ENCODE measurements around the gene TBL1X. TPM values are rescaled to one million over a fixed set of nuclear protein-coding genes. Genes with fewer than 3 reads are reported as not detected.

Gene TBL1X
- total and polyA plus RNA-seq, 2 donors (not counting 3 experiments of a cell fraction or from before 2014, with no cell fraction given): 8.7 to 25.3 TPM

DNA sequence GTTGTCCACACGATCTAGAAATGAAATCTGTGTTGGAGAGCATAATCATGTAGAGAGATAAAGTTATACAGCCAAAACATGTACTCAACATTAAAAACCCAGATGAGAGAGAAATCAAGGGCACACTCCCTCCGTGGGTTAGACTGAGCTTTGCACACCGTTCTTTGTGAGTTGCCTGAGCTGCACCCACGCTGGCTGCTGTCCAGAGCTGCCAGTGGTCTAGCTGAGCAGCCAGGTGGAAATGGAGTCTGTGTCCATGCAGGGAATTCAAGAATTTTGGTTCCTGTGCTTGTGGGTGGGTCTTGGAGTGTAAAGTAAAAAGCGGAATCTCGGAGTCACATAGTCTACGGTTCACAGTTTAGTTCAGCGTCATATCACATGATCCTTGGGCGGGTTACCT, 216.2 kb downstream of the TBL1X start:
- BruUV-seq (replicated peaks): no TSS peak
- H3K27me3 ChIP-seq (ENCODE audit: control insufficient read depth in 2 of 2, insufficient read depth in 2 of 2, low read length in 2 of 2): no peaks in the 10 kb centered on the region
- dilution Hi-C loops (cut with MboI; ENCODE audit: extremely low pct_ligation_motif_present, low sequenced_read_pairs) (no loop called here), intact Hi-C loops (cut with micrococcal nuclease) (no loop called here)
- ChIA-PET CTCF (interaction anchor here (1.1 kb wide), 1 partner anchor 339 kb away, joined by 3 read pairs; no protein-coding TSS in a partner anchor), POLR2A (no interaction called here)
- TF ChIP-seq EZH2 (IDR thresholded peaks at IDR 0.05; ENCODE audit: borderline replicate concordance, low read depth, low read length, severe bottlenecking): no peak
- no peak for TF ChIP-seq JUN (IDR thresholded peaks at IDR 0.05; ENCODE audit: borderline replicate concordance, insufficient read depth, insufficient read length, low read depth)
- TF ChIP-seq FOS (IDR thresholded peaks at IDR 0.05; ENCODE audit: borderline replicate concordance, insufficient read depth, low read length): no peak
- TF ChIP-seq, protein P1, sequence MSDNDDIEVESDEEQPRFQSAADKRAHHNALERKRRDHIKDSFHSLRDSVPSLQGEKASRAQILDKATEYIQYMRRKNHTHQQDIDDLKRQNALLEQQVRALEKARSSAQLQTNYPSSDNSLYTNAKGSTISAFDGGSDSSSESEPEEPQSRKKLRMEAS (IDR thresholded peaks at IDR 0.05; ENCODE audit: insufficient read depth, insufficient read length): no peak
- TF ChIP-seq POLR2A (IDR thresholded peaks at IDR 0.05; ENCODE audit: low read depth, low read length): no peak
- TF ChIP-seq MYC (IDR thresholded peaks at IDR 0.05; ENCODE audit: low read depth, low read length): no peak
- no peak overlapping the region for H3K4me2 ChIP-seq (ENCODE audit: insufficient read depth, low read length)
- H3K9ac ChIP-seq (replicated peaks; ENCODE audit: extremely low read depth, insufficient read depth, low read length): no peak overlapping the region
- H3K9me3 ChIP-seq (replicated peaks; ENCODE audit: control insufficient read depth, insufficient read depth, low read length): no peaks in the 10 kb centered on the region
- no peaks in the 10 kb centered on the region for H3K36me3 ChIP-seq (ENCODE audit: control insufficient read depth in 2 of 2, extremely low read depth in 1 of 2, insufficient read depth in 2 of 2, low read length in 2 of 2)
- H3K4me1 ChIP-seq (ENCODE audit: control insufficient read depth, extremely low read depth, insufficient read depth, low read length): peaks cover 6% of the 10 kb centered on the region
- H3K27ac ChIP-seq (ENCODE audit: insufficient read depth, low read depth, low read length): no peak overlapping the region
- H3K9me1 ChIP-seq (replicated peaks; ENCODE audit: control insufficient read depth, extremely low read depth, insufficient read depth, low read length): no peaks in the 10 kb centered on the region
- H3K79me2 ChIP-seq (ENCODE audit: control insufficient read depth, insufficient read depth, low read length): no peaks in the 10 kb centered on the region
- no peak overlapping the region for H3K4me3 ChIP-seq (replicated peaks in 1 of 3; ENCODE audit: insufficient read depth in 1 of 3, low read depth in 1 of 3, low read length in 3 of 3)
- FAIRE-seq (no peak), DNase-seq (ENCODE audit: low read depth, low spot score) (no peak)
- no peaks in the 10 kb centered on the region for H4K20me1 ChIP-seq (replicated peaks; ENCODE audit: control insufficient read depth, extremely low read depth, insufficient read depth, low read length)
- no peak overlapping the region for H2AFZ ChIP-seq (ENCODE audit: low read depth, low read length)

DNA sequence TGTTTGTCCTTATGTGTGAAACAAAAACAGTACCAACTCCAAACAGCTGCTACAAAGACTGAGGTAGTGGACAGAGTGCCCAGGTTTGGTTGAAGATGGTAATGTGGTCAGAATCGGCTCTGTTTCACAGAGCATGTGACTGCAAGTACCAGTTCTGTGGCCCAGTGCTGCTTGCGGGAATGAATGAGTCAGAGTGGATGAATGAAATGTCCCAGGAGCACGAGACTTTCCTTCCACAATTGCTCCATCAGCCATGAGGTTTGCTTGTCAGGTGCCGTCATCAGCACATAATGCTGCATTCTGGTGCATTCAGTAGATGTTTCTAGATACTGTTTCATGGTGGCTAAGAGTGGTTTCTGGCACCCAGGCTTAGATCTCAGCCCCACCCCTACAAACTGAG, 216.6 kb downstream of the TBL1X start:
- ChIA-PET POLR2A (no interaction called here), CTCF (interaction anchor here (1.1 kb wide), 1 partner anchor 340 kb away, joined by 3 read pairs; no protein-coding TSS in a partner anchor)
- no TSS peak for BruUV-seq (replicated peaks)
- Histone ChIP-seq H3K4me3 (replicated peaks in 1 of 3; ENCODE audit: insufficient read depth in 1 of 3, low read depth in 1 of 3, low read length in 3 of 3) (no peak overlapping the region), H3K4me2 (ENCODE audit: insufficient read depth, low read length) (no peak overlapping the region), H3K27me3 (ENCODE audit: control insufficient read depth in 2 of 2, insufficient read depth in 2 of 2, low read length in 2 of 2) (no peaks in the 10 kb centered on the region), H3K79me2 (ENCODE audit: control insufficient read depth, insufficient read depth, low read length) (no peaks in the 10 kb centered on the region), H3K4me1 (ENCODE audit: control insufficient read depth, extremely low read depth, insufficient read depth, low read length) (peaks cover 6% of the 10 kb centered on the region), H3K9ac (replicated peaks; ENCODE audit: extremely low read depth, insufficient read depth, low read length) (no peak overlapping the region), H3K9me3 (replicated peaks; ENCODE audit: control insufficient read depth, insufficient read depth, low read length) (no peaks in the 10 kb centered on the region), H2AFZ (ENCODE audit: low read depth, low read length) (no peak overlapping the region), H3K9me1 (replicated peaks; ENCODE audit: control insufficient read depth, extremely low read depth, insufficient read depth, low read length) (no peaks in the 10 kb centered on the region), H3K27ac (ENCODE audit: insufficient read depth, low read depth, low read length) (no peak overlapping the region), H3K36me3 (ENCODE audit: control insufficient read depth in 2 of 2, extremely low read depth in 1 of 2, insufficient read depth in 2 of 2, low read length in 2 of 2) (no peaks in the 10 kb centered on the region), H4K20me1 (replicated peaks; ENCODE audit: control insufficient read depth, extremely low read depth, insufficient read depth, low read length) (no peaks in the 10 kb centered on the region)
- FAIRE-seq (no peak), DNase-seq (ENCODE audit: low read depth, low spot score) (no peak)
- dilution Hi-C loops (cut with MboI; ENCODE audit: extremely low pct_ligation_motif_present, low sequenced_read_pairs) (no loop called here), intact Hi-C loops (cut with micrococcal nuclease) (no loop called here)
- TF ChIP-seq JUN (IDR thresholded peaks at IDR 0.05; ENCODE audit: borderline replicate concordance, insufficient read depth, insufficient read length, low read depth) (no peak), FOS (IDR thresholded peaks at IDR 0.05; ENCODE audit: borderline replicate concordance, insufficient read depth, low read length) (no peak), POLR2AphosphoS5 (IDR thresholded peaks at IDR 0.05; ENCODE audit: insufficient read depth, low read depth, low read length) (no peak), EZH2 (IDR thresholded peaks at IDR 0.05; ENCODE audit: borderline replicate concordance, low read depth, low read length, severe bottlenecking) (no peak), GATA2 (IDR thresholded peaks at IDR 0.05; ENCODE audit: insufficient read depth, insufficient read length, low read depth, low read length) (no peak), POLR2A (IDR thresholded peaks at IDR 0.05; ENCODE audit: low read depth, low read length) (no peak)
- TF ChIP-seq, protein P2, sequence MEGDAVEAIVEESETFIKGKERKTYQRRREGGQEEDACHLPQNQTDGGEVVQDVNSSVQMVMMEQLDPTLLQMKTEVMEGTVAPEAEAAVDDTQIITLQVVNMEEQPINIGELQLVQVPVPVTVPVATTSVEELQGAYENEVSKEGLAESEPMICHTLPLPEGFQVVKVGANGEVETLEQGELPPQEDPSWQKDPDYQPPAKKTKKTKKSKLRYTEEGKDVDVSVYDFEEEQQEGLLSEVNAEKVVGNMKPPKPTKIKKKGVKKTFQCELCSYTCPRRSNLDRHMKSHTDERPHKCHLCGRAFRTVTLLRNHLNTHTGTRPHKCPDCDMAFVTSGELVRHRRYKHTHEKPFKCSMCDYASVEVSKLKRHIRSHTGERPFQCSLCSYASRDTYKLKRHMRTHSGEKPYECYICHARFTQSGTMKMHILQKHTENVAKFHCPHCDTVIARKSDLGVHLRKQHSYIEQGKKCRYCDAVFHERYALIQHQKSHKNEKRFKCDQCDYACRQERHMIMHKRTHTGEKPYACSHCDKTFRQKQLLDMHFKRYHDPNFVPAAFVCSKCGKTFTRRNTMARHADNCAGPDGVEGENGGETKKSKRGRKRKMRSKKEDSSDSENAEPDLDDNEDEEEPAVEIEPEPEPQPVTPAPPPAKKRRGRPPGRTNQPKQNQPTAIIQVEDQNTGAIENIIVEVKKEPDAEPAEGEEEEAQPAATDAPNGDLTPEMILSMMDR (IDR thresholded peaks at IDR 0.05; ENCODE audit: extremely low read depth in 1 of 2, insufficient read depth in 1 of 2, low read depth in 1 of 2, low read length in 2 of 2): no peak
- TF ChIP-seq, protein P1 (IDR thresholded peaks at IDR 0.05; ENCODE audit: insufficient read depth, insufficient read length): no peak

All from endothelial cell of umbilical vein (primary cell).